GM12878 (cell line): Measurements from ENCODE around the gene OPCML. TPM values are rescaled to one million over a fixed set of nuclear protein-coding genes. Genes with fewer than 3 reads are reported as not detected.

ENCODE experiments used
- ATAC-seq: fragments of 200-7000 bp; cut with Tn5 transposase; 3 replicates; pipeline ENCODE4 v1.9.1; 2020; ENCODE audit warnings: mild to moderate bottlenecking, moderate library complexity
- BruUV-seq: library from RNA; stranded (reverse); fragments of 400-500 nt; replicated peaks from 2 replicates; lab custom pipeline; 2021; lab: Mats Ljungman, UMichigan
- CTCF ChIA-PET: fragments of 300-600 bp; sonication (Branson Sonifier 250); formaldehyde crosslinking; extraction: SDS; loops from one replicate; lab custom pipeline; 2021; ENCODE audit warnings: inconsistent platforms; lab: Yijun Ruan, JAX
- POLR2A ChIA-PET: fragments of 350-600 bp; formaldehyde crosslinking; extraction: SDS; loops from one replicate; lab custom pipeline; 2021; ENCODE audit warnings: inconsistent platforms; lab: Charles Lee
- RAD21 ChIA-PET: fragments of 300-600 bp; sonication (Branson Sonifier 250); formaldehyde crosslinking; loops from one replicate; lab custom pipeline; 2023; ENCODE audit warnings: antibody characterized with exemption; ENCODE audit not compliant: unreplicated experiment; lab: Charles Lee
- SMC1A ChIA-PET: fragments of 300-600 bp; sonication (Branson Sonifier 250); formaldehyde crosslinking; loops from one replicate; lab custom pipeline; 2023; ENCODE audit not compliant: unreplicated experiment, uncharacterized antibody; lab: Charles Lee
- DNase-seq: peaks from one replicate; pipeline ENCODE4 v3.0.0-alpha.2; 2011; ENCODE audit warnings: low read depth, low spot score
- FAIRE-seq: peaks from 3 replicates; lab custom pipeline; 2011; peaks lifted over from hg19 to GRCh38; lab: Jason Lieb, UNC
- H2AFZ ChIP-seq: 2 replicates; pipeline ENCODE4 v1.6.0; 2011; ENCODE audit warnings: low read depth, low read length, control low read depth; ENCODE audit not compliant: control insufficient read depth
- H3K27ac ChIP-seq: 2 replicates; pipeline ENCODE4 v1.5.1; 2011; ENCODE audit warnings: control low read depth; ENCODE audit not compliant: control insufficient read depth, insufficient read depth
- H3K27me3 ChIP-seq, 2 experiments: replicated peaks in 1 of 2; 2 replicates each; pipeline versions ENCODE4 v1.6.0 to v1.6.1; 2011; ENCODE audit warnings: low read length in 1 of 2; ENCODE audit not compliant: control insufficient read depth in 2 of 2, insufficient read depth in 2 of 2
- H3K36me3 ChIP-seq, 2 experiments: 2 replicates each; pipeline ENCODE4 v1.5.1; 2011; ENCODE audit warnings: low read length in 1 of 2; ENCODE audit not compliant: control insufficient read depth in 2 of 2, insufficient read depth in 2 of 2
- H3K4me1 ChIP-seq: 2 replicates; pipeline ENCODE4 v1.6.1; 2011; ENCODE audit warnings: mild to moderate bottlenecking, low read length, moderate library complexity, mixed read lengths; ENCODE audit not compliant: control insufficient read depth, insufficient read depth
- H3K4me2 ChIP-seq: 2 replicates; pipeline ENCODE4 v1.6.0; 2011; ENCODE audit warnings: control low read depth; ENCODE audit not compliant: control insufficient read depth, insufficient read depth
- H3K4me3 ChIP-seq: fragments of 200-600 bp; sonication (generic); 2 replicates; pipeline ENCODE4 v1.5.1; 2016
- H3K79me2 ChIP-seq: 2 replicates; pipeline ENCODE4 v1.6.0; 2011; ENCODE audit warnings: low read length; ENCODE audit not compliant: control insufficient read depth, insufficient read depth
- H3K9ac ChIP-seq: 2 replicates; pipeline ENCODE4 v1.8.0; 2011; ENCODE audit warnings: low read length, control low read depth, mixed read lengths; ENCODE audit not compliant: control insufficient read depth, insufficient read depth
- H3K9me3 ChIP-seq: replicated peaks from 3 replicates; pipeline ENCODE4 v1.5.1; 2011; ENCODE audit warnings: mild to moderate bottlenecking, low read length; ENCODE audit not compliant: control insufficient read depth, insufficient read depth
- H4K20me1 ChIP-seq: 2 replicates; pipeline ENCODE4 v1.6.0; 2011; ENCODE audit not compliant: control insufficient read depth, insufficient read depth
- CBX5 ChIP-seq: sonication (generic); IDR thresholded peaks from 2 replicates; pipeline ENCODE4 v1.6.1; 2016; ENCODE audit warnings: low read depth, moderate library complexity, mild to moderate bottlenecking, inconsistent platforms
- CHD1 ChIP-seq: IDR thresholded peaks from 2 replicates; pipeline ENCODE4 v1.6.1; 2012; ENCODE audit warnings: low read depth, low read length, improper control_type of control experiment
- JUNB ChIP-seq: IDR thresholded peaks from 2 replicates; pipeline ENCODE4 v1.6.1; 2016; ENCODE audit warnings: antibody characterized with exemption, mild to moderate bottlenecking
- MTA3 ChIP-seq: IDR thresholded peaks from 2 replicates; pipeline ENCODE4 v1.6.1; 2012; ENCODE audit warnings: low read length, inconsistent platforms, borderline replicate concordance
- RFX5 ChIP-seq: IDR thresholded peaks from 2 replicates; pipeline ENCODE4 v1.6.1; 2011; ENCODE audit warnings: low read depth, low read length, improper control_type of control experiment
- RUNX3 ChIP-seq: IDR thresholded peaks from 2 replicates; pipeline ENCODE4 v1.6.1; 2012; ENCODE audit warnings: low read length, inconsistent platforms
- SUPT20H ChIP-seq: IDR thresholded peaks from 2 replicates; pipeline ENCODE4 v1.6.1; 2011; ENCODE audit warnings: low read depth, mild to moderate bottlenecking, low read length, moderate library complexity, borderline replicate concordance; ENCODE audit not compliant: control insufficient read depth
- TCF12 ChIP-seq: IDR thresholded peaks from 2 replicates; pipeline ENCODE4 v1.6.1; 2011; ENCODE audit warnings: low read depth, mild to moderate bottlenecking, low read length
- TCF3 ChIP-seq: IDR thresholded peaks from 2 replicates; pipeline ENCODE4 v1.6.1; 2012; ENCODE audit warnings: low read depth, mild to moderate bottlenecking, low read length, borderline replicate concordance; ENCODE audit not compliant: insufficient read depth
- YBX1 ChIP-seq: fragments of 450-650 bp; IDR thresholded peaks from 2 replicates; pipeline ENCODE4 v1.6.1; 2016; ENCODE audit warnings: antibody characterized with exemption
- WGBS: methylation state at CpG from one replicate; pipeline ENCODE4 v1.1.6; 2016; ENCODE audit warnings: low lambda C conversion rate; ENCODE audit not compliant: insufficient replicate concordance, insufficient coverage; ENCODE audit errors: missing lambda C conversion rate; 5-methylcytosine and 5-hydroxymethylcytosine counted together
- in situ Hi-C: fragments of 300-500 bp; cut with MboI; formaldehyde crosslinking; loops from 9 replicates; pipeline ENCODE4 v1.14.3; 2018; ENCODE audit warnings: mixed read lengths
- intact Hi-C: fragments of 100-400 bp; cut with micrococcal nuclease; formaldehyde crosslinking; loops from one replicate; pipeline ENCODE4 v1.14.2; 2022; ENCODE audit not compliant: unreplicated experiment
- polyA plus RNA-seq, 11 experiments: library from polyadenylated mRNA; depleted of rRNA in 4 of 11; unstranded in 6 of 11; stranded (reverse) in 5 of 11; fragments of >200 nt; fragmentation: Nextera tagmentation in 4 of 11; fragmentation: Illumina TruSeq in 1 of 11; extraction: Ambion mirVana in 4 of 11; extraction: Trizol in 1 of 11; gene quantifications; 1 replicate in 1 of 11; 2 replicates in 10 of 11; pipeline versions ENCODE4 v1.2.1 to v1.2.3, GENCODE V29; 2011 to 2016; ENCODE audit warnings: inconsistent platforms in 2 of 11, missing spikeins in 2 of 11, low read depth in 1 of 11
- total RNA-seq, 4 experiments: library from RNA; depleted of rRNA in 3 of 4; stranded (reverse); fragments of >200 nt in 3 of 4; fragmentation: Illumina TruSeq in 1 of 4; extraction: Trizol in 1 of 4; gene quantifications; 2 replicates each; pipeline versions ENCODE4 v1.2.1 to v1.2.3, GENCODE V29; 2013 to 2021
- TF ChIP-seq, protein P1 (sequence below): IDR thresholded peaks from 2 replicates; pipeline ENCODE4 v1.6.1; 2011; ENCODE audit warnings: mild to moderate bottlenecking, low read depth, low read length, moderate library complexity; ENCODE audit not compliant: insufficient replicate concordance

OPCML gene
- total and polyA plus RNA-seq, 10 of the 15 experiments (the other 5 are each of a cell fraction or from before 2014, with no cell fraction given): 0.84 TPM; not detected in 9

DNA sequence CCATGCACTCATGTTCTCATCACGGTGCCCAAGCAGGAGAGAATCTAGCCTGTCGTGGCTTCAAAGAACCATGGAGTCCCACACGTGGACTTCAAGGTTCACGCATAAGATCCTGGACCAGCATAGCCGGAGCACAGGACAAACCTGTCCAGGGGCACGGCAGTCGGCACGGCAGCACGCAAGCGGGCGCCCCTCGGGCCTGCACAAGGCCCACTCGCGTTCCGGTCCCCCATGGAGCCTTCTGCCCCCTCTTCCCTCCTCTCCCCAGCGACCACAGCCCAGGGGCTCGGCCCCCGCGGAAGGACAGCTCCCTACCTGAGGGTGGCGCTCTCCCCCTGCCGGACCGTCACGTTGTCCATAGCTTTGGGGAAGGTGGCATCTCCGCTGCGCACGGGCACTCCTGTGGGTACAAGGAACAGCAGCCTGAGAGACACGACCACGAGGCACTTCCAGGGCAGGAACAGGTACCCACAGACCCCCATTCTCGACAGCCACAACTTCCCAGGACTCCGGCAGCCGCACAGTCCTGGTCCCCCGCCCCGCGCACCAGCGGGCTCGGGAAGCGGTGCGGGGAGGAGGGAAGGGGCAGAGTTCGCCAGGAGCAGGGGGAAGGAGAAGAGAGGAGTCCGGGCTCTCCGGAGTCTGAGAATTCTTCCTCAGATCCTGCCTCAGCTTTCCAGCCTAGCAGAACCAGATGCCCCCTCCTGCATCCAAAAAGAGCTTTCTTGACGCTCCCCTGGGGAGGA, 589.5 kb downstream of the OPCML start:
- intact Hi-C loops: loop anchor here (5.0 kb wide), 2 partner anchors 50 to 665 kb away; no protein-coding TSS in a partner anchor
- no TSS peak for BruUV-seq
- no peak for TF ChIP-seq TCF12
- TF ChIP-seq TCF3: no peak
- ChIA-PET SMC1A (interaction anchor here (0.8 to 0.9 kb wide), 2 partner anchors 56 to 499 kb away, joined by 3 read pairs; no protein-coding TSS in a partner anchor), POLR2A (no interaction called here), CTCF (interaction anchor here (0.6 to 3.3 kb wide), 5 partner anchors 12 to 1531 kb away, joined by 3 to 26 read pairs (median 4); no protein-coding TSS in a partner anchor), RAD21 (interaction anchor here (0.9 kb wide), 1 partner anchor 48 kb away, joined by 3 read pairs; no protein-coding TSS in a partner anchor)
- 38% methylated on average over 29 of the region's 42 CpGs for WGBS
- FAIRE-seq (no peak), DNase-seq (no peak), ATAC-seq (no peak)
- Histone ChIP-seq H3K27ac (no peak overlapping the region), H3K4me3 (no peak overlapping the region), H3K36me3 (no peaks in the 10 kb centered on the region), H3K79me2 (no peaks in the 10 kb centered on the region), H3K9me3 (no peaks in the 10 kb centered on the region), H2AFZ (no peak overlapping the region), H4K20me1 (no peaks in the 10 kb centered on the region), H3K27me3 (peaks cover 5 to 7% of the 10 kb centered on the region in 2 experiments; a peak in 3 of 4 replicates), H3K4me2 (no peak overlapping the region), H3K9ac (no peak overlapping the region), H3K4me1 (no peaks in the 10 kb centered on the region)
- in situ Hi-C loops: no loop called here

- DNase-seq: no peak
- Histone ChIP-seq H3K4me3 (no peak overlapping the region), H3K79me2 (no peaks in the 10 kb centered on the region), H3K4me2 (no peak overlapping the region), H3K4me1 (no peaks in the 10 kb centered on the region), H3K27ac (no peak overlapping the region), H3K9me3 (no peaks in the 10 kb centered on the region), H3K9ac (no peak overlapping the region), H3K36me3 (no peaks in the 10 kb centered on the region), H2AFZ (no peak overlapping the region), H4K20me1 (no peaks in the 10 kb centered on the region), H3K27me3 (peaks cover 5 to 7% of the 10 kb centered on the region in 2 experiments; a peak in 3 of 4 replicates)
- no peak for FAIRE-seq
- ChIA-PET RAD21 (interaction anchor here (0.7 to 1.1 kb wide), 3 partner anchors 99 to 660 kb away, joined by 3 to 4 read pairs (median 4); no protein-coding TSS in a partner anchor), POLR2A (no interaction called here), CTCF (interaction anchor here (0.8 to 3.6 kb wide), 18 partner anchors 8 to 1196 kb away, joined by 3 to 26 read pairs (median 8); no protein-coding TSS in a partner anchor), SMC1A (interaction anchor here (1.1 to 1.5 kb wide), 8 partner anchors 34 to 1071 kb away, joined by 3 to 12 read pairs (median 4); no protein-coding TSS in a partner anchor)
- no peak for ATAC-seq
- no TSS peak for BruUV-seq
- 13% methylated on average over 3 of the region's 3 CpGs for WGBS
- in situ Hi-C loops (no loop called here), intact Hi-C loops (loop anchor here (5.0 kb wide), 2 partner anchors 51 to 664 kb away; no protein-coding TSS in a partner anchor)
- TF ChIP-seq RFX5 (no peak), CHD1 (no peak), JUNB (no peak), RUNX3 (no peak), MTA3 (no peak), YBX1 (no peak), SUPT20H (no peak), CBX5 (no peak)
- TF ChIP-seq, protein P1, sequence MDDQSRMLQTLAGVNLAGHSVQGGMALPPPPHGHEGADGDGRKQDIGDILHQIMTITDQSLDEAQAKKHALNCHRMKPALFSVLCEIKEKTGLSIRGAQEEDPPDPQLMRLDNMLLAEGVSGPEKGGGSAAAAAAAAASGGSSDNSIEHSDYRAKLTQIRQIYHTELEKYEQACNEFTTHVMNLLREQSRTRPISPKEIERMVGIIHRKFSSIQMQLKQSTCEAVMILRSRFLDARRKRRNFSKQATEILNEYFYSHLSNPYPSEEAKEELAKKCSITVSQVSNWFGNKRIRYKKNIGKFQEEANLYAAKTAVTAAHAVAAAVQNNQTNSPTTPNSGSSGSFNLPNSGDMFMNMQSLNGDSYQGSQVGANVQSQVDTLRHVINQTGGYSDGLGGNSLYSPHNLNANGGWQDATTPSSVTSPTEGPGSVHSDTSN: no peak
These were observed 590.5 kb downstream of the OPCML start for GRCh38 chr11:132941761-132942160.
